NB4 (cell line): ENCODE measurements around the gene PRKAA1.

Experiments used
- DNase-seq: peaks from one replicate; pipeline ENCODE4 v3.0.0; 2010; ENCODE audit warnings: low read depth
- H3K4me3 ChIP-seq: one replicate; pipeline ENCODE4 v1.5.1; 2011; ENCODE audit warnings: mild to moderate bottlenecking, low read depth, low read length, moderate library complexity
- MYC ChIP-seq: IDR thresholded peaks from 2 replicates; pipeline ENCODE4 v1.6.1; 2011; ENCODE audit warnings: low read depth, low read length
- POLR2A ChIP-seq: IDR thresholded peaks from 2 replicates; pipeline ENCODE4 v1.6.1; 2011; ENCODE audit warnings: mild to moderate bottlenecking; ENCODE audit not compliant: insufficient read length; ENCODE audit errors: extremely low read depth
- TF ChIP-seq, protein P1 (sequence below): IDR thresholded peaks from 2 replicates; pipeline ENCODE4 v1.6.1; 2011; ENCODE audit warnings: low read depth, low read length
- TF ChIP-seq, protein P2 (sequence below): IDR thresholded peaks from one replicate; pipeline ENCODE4 v1.5.1; 2012; ENCODE audit warnings: low read depth, low read length

The PRKAA1 gene

DNA sequence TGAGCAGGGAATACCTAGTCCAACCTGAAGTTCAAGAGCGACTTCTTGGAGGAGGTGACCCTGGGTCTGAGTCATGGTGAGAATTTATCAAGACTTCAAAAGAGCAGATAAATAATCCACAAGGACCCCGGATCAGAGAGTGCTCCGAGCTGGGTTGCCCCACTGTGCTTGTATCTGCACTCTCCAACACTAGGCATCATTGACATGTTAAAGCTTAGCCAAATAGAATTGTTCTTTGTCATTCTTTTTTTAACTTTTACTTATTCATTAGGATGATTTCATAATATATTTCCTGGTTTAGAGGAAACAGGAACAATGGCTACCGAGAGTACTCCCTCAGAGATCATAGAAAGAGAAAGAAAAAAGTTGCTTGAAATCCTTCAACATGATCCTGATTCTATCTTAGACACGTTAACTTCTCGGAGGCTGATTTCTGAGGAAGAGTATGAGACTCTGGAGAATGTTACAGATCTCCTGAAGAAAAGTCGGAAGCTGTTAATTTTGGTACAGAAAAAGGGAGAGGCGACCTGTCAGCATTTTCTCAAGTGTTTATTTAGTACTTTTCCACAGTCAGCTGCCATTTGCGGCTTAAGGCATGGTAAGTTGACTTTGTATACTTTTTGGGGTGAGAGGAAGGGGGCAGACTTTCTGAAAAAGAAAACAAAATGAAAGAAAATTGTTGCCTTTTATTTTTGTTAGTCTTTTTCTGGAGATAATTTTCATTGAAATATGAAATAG, 43.1 kb upstream of the PRKAA1 start, which contains the start of gene CARD6:
Gene CARD6 (plus strand): TSS at position 300 of the 738 bp plus-strand sequence. CDS start 16 bp downstream, at position 316.
- TF ChIP-seq POLR2A (no peak), MYC (0 out of 2 replicates have a peak, but pooled peaks have one; percentile 44)
- TF ChIP-seq, protein P1, sequence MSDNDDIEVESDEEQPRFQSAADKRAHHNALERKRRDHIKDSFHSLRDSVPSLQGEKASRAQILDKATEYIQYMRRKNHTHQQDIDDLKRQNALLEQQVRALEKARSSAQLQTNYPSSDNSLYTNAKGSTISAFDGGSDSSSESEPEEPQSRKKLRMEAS: no peak
- TF ChIP-seq, protein P2, sequence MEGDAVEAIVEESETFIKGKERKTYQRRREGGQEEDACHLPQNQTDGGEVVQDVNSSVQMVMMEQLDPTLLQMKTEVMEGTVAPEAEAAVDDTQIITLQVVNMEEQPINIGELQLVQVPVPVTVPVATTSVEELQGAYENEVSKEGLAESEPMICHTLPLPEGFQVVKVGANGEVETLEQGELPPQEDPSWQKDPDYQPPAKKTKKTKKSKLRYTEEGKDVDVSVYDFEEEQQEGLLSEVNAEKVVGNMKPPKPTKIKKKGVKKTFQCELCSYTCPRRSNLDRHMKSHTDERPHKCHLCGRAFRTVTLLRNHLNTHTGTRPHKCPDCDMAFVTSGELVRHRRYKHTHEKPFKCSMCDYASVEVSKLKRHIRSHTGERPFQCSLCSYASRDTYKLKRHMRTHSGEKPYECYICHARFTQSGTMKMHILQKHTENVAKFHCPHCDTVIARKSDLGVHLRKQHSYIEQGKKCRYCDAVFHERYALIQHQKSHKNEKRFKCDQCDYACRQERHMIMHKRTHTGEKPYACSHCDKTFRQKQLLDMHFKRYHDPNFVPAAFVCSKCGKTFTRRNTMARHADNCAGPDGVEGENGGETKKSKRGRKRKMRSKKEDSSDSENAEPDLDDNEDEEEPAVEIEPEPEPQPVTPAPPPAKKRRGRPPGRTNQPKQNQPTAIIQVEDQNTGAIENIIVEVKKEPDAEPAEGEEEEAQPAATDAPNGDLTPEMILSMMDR: no peak
- peak; percentile 73 for DNase-seq
- peak within 1 kb of the TSS; percentile 78 for H3K4me3 ChIP-seq

- DNase-seq: no peak
- TF ChIP-seq MYC (no peak), POLR2A (no peak)
- TF ChIP-seq, protein P2: no peak
- TF ChIP-seq, protein P1: no peak
- no peak overlapping the region for H3K4me3 ChIP-seq
Measured at GRCh38 chr5:40838086-40838485, 39.9 kb upstream of the PRKAA1 start.

DNA sequence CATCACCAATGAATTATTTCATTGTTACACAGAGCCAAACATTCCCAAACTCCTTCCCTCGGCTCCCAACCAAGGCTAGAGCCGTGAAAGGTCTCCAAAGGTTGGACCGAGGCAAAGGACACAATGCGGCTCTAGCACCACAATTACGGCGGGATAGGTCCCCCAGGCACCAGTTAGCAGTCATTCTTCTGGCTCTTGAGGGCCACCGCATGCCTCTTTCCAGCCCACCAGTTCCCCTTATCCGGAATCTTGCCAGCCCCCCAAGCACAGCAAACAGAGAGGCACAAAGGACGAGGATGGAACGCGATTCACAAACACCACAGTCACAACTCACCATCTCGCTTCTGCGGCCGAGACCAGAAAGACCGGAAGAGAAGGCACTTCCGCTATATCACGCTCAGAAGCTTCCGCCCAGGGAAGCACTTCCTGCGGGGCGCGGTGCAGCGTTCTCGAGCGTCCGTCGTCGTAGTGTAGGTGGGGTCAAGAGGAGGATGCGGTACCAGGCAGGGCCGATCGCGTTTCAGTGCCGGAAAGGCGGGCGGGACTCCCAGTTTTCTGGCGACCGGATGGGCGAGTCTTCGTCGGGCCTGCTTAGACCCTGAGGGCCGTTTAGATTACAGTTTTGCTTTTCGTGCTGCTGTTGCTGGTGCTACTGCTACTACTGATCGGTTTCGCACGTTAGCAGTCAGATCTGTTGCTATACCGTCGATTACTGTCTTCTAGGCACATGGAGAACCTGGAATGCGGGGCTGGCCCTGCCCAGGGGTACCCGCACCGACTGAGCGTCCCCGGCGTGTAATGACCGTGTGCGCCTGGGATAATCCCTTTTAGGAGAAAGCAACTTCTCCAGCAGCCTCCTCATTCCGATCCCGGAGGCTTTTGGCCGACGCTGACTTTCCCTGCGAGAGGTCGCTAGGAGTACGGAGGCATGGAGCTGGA, 36.9 kb upstream of the PRKAA1 start, which contains the start of gene RPL37:
Gene RPL37 (minus strand): TSS at position 374 of the 939 bp plus-strand sequence. CDS start 37 bp downstream, at position 337.
- DNase-seq: peak; percentile 99
- TF ChIP-seq, protein P1: peak; percentile 92
- TF ChIP-seq MYC (peak; percentile 98), POLR2A (peak; percentile 99)
- TF ChIP-seq, protein P2: no peak
- H3K4me3 ChIP-seq: peak within 1 kb of the TSS; percentile 87

DNA sequence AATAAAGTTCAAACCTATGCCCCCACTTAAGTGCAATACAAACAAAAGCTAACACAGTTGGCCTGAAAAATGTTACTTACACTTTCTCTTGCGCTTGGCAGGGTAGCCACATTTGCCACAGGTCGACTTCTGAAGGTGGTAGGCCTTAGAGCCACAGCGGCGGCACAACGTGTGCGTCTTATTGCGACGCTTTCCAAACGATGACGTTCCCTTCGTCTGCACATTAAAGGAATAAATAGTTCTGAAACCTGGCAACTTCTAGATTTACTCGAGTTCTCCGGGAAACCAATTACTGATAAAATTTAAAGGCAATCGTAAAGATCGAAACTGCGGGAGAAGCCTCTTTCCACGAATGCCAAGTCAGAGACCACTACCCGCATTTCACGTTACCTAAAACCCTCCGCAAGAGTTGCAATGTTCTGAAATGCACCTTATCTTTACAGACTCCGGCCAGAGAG, 36.2 kb upstream of the PRKAA1 start:
- TF ChIP-seq, protein P1: no peak
- no peak for TF ChIP-seq POLR2A
- TF ChIP-seq, protein P2: no peak
- no peak for TF ChIP-seq MYC
- H3K4me3 ChIP-seq: peak overlapping the region; percentile 87
- DNase-seq: peak; percentile 54

DNA sequence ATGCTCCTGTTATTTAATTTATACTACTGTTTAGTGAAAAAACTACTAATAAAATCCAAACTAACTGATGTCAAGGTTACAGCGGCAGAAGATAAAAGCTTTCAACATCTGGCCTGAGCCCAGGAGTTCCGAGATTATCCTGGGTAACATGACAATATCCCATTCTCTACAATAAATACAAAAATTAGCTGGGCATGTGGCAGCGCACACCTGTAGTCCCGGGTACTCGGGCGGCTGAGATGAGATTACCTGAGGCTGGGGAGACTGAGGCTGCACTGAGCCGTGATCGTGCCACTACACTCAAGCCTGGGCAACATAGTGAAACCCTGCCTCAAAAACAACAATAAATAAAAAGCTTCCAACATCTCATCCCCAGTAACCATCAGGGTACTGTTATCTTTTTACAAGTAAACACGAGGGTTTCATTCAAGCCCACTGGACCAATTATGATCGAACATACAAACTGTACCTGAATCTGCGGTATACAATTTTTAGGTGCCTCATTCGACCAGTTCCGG, 35.6 kb upstream of the PRKAA1 start:
- H3K4me3 ChIP-seq: peak overlapping the region; percentile 87
- TF ChIP-seq, protein P2: no peak
- TF ChIP-seq POLR2A: no peak
- TF ChIP-seq MYC: no peak
- TF ChIP-seq, protein P1: no peak
- no peak for DNase-seq
